ENCODE data around the gene AAGAB.

- TF ChIP-seq CTCF (IDR thresholded peaks at IDR 0.05; ENCODE audit: low read depth, low read length) (no peak), EZH2phosphoT487 (IDR thresholded peaks at IDR 0.05; ENCODE audit: low read depth) (no peak)
Measured at GRCh38 chr15:67218428-67218827, 36.0 kb downstream of the AAGAB start.
